ENCODE results near the gene POLN.

POLN gene

DNA sequence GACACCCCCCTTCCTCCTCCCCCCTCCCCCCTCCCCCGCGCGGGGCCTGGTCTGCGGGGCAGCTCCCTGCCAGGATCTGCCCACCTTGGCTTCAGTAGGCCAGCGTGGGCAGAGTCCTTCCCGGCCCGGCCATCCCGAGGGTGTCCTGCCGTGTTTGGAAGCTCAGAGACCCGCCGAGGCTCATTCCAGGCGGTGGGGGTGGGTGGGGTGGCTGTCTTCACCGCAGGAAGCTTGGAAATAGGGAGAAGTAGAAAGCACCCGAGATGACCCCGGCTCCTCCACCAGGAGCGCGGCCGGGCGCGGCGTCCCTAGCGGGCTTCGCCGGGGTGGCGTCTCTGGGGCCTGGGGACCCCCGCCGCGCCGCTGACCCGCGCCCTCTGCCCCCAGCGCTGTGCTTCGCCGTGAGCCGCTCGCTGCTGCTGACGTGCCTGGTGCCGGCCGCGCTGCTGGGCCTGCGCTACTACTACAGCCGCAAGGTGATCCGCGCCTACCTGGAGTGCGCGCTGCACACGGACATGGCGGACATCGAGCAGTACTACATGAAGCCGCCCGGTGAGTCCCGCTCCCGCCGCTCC, 181.2 kb downstream of the POLN start:
- TF ChIP-seq, protein P1, sequence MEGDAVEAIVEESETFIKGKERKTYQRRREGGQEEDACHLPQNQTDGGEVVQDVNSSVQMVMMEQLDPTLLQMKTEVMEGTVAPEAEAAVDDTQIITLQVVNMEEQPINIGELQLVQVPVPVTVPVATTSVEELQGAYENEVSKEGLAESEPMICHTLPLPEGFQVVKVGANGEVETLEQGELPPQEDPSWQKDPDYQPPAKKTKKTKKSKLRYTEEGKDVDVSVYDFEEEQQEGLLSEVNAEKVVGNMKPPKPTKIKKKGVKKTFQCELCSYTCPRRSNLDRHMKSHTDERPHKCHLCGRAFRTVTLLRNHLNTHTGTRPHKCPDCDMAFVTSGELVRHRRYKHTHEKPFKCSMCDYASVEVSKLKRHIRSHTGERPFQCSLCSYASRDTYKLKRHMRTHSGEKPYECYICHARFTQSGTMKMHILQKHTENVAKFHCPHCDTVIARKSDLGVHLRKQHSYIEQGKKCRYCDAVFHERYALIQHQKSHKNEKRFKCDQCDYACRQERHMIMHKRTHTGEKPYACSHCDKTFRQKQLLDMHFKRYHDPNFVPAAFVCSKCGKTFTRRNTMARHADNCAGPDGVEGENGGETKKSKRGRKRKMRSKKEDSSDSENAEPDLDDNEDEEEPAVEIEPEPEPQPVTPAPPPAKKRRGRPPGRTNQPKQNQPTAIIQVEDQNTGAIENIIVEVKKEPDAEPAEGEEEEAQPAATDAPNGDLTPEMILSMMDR (conservative IDR thresholded peaks at IDR 0.05) = no peak

DNA sequence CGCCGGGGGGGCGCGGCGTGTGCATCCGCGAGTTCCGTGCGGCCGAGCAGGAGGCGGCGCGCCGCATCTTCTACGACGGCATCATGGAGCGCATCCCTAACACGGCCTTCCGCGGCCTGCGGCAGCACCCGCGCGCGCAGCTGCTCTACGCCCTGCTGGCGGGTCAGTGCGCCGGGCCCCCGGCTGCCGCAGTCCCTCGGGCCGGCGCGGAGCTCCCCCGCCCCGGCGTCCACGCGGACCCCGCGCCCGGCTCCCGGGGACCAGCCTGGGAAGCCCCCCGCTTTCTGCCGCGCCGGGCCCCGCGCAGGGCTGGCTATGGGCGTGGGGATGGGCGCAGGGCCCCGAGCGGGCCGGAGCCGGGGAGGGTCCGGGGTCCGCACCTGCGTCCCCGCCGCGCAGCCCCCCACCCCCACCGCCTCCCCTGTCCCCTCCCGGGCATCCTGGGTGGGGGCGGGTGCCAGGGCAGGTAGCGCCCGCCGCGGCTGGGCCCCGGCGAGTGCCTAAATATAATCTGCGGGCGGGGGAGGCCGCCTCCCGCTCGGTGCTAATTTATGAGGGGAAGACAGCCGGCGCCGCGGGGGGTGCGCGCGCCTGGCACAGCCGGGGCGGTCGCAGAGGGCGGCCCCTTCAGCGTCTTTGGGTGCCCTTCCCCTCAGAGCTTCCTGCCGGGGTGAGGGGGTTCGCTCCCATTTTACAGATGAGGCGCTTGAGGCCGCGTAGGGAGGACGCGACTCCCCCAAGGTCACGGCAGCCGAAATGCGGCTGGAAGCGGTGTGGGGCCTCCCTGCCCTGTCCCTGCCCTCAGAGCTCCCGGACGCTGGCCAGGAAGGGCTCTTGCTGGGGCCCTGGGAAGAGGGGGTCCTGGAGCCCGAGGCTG, 182.0 kb downstream of the POLN start:
- TF ChIP-seq, protein P1 (conservative IDR thresholded peaks at IDR 0.05) = no peak

More for the DNA sequence above, 181.2 kb downstream of the POLN start:
- H3K27ac ChIP-seq = peak overlapping the region; percentile 80; the same call in 1 of the 2 replicates

DNA sequence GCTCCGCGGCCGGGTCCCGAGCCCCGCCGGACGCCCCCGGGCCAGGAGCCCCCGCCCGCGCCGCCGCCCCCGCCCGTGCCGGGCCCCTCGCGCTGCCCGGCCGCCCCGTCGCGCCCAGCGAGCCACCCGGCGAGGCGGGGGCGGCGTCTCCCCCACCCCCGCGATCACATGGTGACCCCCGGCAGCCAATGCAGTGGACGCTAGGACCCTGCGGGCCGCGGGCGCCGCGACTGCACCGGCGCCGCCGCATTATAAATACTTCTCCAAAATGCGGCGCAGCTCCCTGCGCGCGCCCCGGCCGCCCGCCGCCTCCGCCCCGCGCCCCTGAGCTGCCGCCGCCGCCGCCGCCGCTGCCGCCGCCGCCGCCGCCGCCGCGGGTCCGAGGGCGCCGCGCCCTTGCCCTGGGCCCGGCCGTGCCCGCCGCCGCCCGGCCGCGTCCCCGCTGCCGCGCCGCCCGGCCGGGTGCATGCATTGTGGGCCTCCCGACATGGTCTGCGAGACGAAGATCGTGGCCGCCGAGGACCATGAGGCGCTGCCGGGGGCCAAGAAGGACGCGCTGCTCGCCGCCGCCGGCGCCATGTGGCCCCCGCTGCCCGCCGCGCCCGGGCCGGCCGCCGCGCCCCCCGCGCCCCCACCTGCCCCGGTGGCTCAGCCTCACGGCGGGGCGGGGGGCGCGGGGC, 182.7 kb downstream of the POLN start, which contains the start of gene NAT8L:
NAT8L (plus strand) TSS at position 282 of the 680 bp plus-strand sequence; CDS start at position 467, 185 bp downstream.
- TF ChIP-seq, protein P1 (conservative IDR thresholded peaks at IDR 0.05) = no peak
- peak within 1 kb of the TSS; percentile 80 for H3K27ac ChIP-seq

More for the DNA sequence above, 182.0 kb downstream of the POLN start:
- peak overlapping the region; percentile 80 for H3K27ac ChIP-seq

DNA sequence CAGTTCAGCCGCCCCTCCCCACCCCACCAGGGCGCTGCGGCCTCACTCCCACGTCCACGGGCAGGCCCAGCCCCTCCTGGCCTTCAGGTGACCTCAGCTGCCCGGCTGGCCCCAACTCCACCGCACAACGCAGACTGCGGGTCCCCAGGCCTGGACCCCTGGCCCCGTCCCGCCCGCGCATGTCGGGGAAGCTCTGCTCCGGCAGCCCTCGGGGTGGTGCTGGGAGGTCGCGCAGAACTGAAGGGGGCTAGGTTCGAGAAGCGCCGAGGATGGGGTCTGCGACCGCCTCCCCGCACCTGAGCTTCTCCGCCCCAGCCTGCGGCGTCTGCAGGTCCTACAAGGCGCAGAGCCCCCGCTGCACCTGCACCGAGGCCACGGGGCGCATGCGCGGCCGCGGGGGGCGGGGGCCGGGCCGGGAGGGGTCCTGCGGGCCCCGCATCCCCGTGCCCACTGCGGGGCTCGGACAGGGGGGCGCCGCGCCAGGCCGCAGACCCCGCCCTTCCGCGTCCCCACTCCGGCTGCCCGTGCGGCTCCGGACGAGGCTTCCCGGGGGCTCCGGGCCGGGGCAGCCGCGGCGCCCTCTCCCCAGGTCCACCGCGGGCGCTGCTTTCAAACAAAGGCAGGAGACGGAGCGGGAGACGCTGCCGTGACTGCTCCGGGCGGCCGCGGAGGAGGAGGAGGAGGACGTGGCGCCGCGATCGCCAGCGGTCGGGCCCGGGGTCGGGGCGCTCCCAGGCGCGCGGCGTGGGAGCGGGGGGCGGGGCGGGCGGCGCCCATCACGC, 183.5 kb downstream of the POLN start:
- TF ChIP-seq, protein P1 (conservative IDR thresholded peaks at IDR 0.05) = no peak
- H3K27ac ChIP-seq = peak overlapping the region; percentile 80

DNA sequence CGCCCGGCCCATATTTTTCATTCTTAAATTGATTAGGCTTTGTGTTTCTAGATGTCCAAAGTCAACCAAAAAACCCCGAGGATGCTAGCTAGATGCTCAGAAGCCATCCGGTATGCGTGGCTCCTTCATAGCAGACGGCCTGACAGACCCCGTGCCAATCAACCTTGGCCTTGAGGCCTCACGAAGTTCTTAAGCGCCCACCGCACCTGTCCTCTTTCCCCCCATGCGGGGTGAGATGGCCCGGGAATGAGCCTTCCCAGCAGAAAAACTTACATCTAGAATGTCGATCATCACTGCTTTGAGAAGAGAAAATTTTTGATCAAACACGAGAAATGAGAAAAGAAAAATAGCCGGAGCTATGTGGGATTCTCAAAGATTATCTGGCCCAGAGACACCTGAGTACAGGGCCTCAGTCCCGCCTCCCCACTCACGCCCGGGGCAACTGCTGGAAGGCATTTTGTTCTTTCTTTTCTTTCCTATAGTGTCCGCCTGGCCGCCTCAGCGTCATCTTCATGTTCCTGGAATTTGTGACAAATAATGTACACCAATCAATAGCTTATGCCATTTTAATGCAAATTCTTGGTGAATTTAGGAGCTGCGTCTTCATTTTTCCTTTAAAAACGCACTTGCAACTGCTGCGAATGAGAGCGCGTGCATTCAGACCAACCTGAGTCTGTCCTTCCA, 184.4 kb downstream of the POLN start:
- TF ChIP-seq, protein P1 (conservative IDR thresholded peaks at IDR 0.05) = no peak
- H3K27ac ChIP-seq = peak overlapping the region; percentile 80

DNA sequence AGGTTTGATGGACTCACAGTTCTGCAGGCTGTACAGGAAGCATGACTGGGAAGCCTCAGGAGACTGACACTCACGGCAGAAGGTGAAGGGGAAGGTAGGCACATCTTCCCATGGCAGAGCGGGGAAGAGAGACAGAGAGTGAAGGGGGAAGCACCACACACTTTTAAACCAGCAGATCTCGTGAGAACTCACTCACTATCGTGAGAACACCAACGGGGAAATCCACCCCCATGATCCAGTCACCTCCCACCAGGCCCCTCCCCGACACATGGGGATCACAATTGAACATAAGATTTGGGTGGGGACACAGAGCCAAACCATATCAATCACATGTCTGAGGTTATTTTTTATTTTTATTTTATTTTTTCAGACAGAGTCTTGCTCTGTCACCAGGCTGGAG, 187.7 kb downstream of the POLN start:
- TF ChIP-seq, protein P1 (conservative IDR thresholded peaks at IDR 0.05) = no peak

More for the DNA sequence above, 187.7 kb downstream of the POLN start:
- no peak overlapping the region for H3K27ac ChIP-seq
